GM12873 (cell line): ENCODE data around the gene MRPL12.

Source experiments
- CTCF ChIP-seq: IDR thresholded peaks from 2 replicates; pipeline ENCODE4 v1.5.1; 2012; ENCODE audit warnings: low read depth, mild to moderate bottlenecking, moderate library complexity, low read length, control low read depth; ENCODE audit not compliant: insufficient read depth; ENCODE audit errors: missing control alignments

The MRPL12 gene

GRCh38 chr17:81664051-81664470 is 39.1 kb upstream of the MRPL12 start:
- TF ChIP-seq CTCF = no peak

GRCh38 chr17:81665205-81666091 is 37.7 kb upstream of the MRPL12 start:
- no peak for TF ChIP-seq CTCF

GRCh38 chr17:81666092-81666341 is 37.1 kb upstream of the MRPL12 start:
- no peak for TF ChIP-seq CTCF

GRCh38 chr17:81666342-81667191 is 36.6 kb upstream of the MRPL12 start, which contains the start of the genes CCDC137 and OXLD1:
Gene CCDC137, plus strand, starts transcription at chr17:81666737. Its CDS starts 30 bp downstream, at chr17:81666767.
Gene OXLD1, minus strand, starts transcription at chr17:81666605. Its CDS starts 28 bp downstream, at chr17:81666577.
- no peak for TF ChIP-seq CTCF

- no peak for TF ChIP-seq CTCF
These were observed 35.4 kb upstream of the MRPL12 start for GRCh38 chr17:81667754-81668153.

- no peak for TF ChIP-seq CTCF
These were observed 30.7 kb upstream of the MRPL12 start for GRCh38 chr17:81672504-81672903.

- TF ChIP-seq CTCF = no peak
These were observed 30.2 kb upstream of the MRPL12 start for GRCh38 chr17:81672954-81673353.
